OCI-LY7 (cell line): ENCODE data around the gene BPIFB2.

Experiments used
- EZH2phosphoT487 ChIP-seq: fragments of 200-600 bp; sonication (generic); IDR thresholded peaks from 2 replicates; pipeline ENCODE4 v1.6.1; 2018; ENCODE audit warnings: low read depth, borderline replicate concordance, mild to moderate bottlenecking, mixed run types, antibody characterized with exemption, low read length, moderate library complexity, mixed read lengths
- TF ChIP-seq, protein P1 (sequence below): fragments of 200-600 bp; sonication (generic); conservative IDR thresholded peaks from 2 replicates; pipeline ENCODE4 v1.5.1; 2014; ENCODE audit warnings: mild to moderate bottlenecking, antibody characterized with exemption, low read length, moderate library complexity, mixed read lengths

DNA sequence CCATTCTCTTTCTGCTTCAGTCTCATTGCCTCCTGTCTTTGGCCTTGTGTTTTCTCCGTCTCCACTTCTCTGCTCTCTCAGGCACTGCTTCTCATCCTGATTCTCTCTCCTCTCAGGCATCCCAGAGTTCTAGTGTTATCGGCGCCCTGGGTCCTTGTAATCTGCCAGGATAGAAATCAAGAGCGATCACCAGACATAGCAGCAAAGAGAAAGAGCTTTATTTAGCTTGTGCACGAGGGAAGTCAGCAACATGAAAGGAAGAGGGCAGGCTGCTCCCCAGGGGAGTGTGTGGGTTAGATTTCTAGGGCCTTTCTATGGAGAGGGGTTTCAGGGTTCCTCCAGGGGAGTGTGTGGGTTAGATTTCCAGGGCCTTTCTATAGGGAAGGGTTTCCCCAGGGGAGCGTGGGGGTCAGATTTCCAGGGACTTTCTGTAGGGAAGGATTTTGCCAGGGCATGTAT lies 35.8 kb upstream of the BPIFB2 start:
- no peak for TF ChIP-seq EZH2phosphoT487
- TF ChIP-seq, protein P1, sequence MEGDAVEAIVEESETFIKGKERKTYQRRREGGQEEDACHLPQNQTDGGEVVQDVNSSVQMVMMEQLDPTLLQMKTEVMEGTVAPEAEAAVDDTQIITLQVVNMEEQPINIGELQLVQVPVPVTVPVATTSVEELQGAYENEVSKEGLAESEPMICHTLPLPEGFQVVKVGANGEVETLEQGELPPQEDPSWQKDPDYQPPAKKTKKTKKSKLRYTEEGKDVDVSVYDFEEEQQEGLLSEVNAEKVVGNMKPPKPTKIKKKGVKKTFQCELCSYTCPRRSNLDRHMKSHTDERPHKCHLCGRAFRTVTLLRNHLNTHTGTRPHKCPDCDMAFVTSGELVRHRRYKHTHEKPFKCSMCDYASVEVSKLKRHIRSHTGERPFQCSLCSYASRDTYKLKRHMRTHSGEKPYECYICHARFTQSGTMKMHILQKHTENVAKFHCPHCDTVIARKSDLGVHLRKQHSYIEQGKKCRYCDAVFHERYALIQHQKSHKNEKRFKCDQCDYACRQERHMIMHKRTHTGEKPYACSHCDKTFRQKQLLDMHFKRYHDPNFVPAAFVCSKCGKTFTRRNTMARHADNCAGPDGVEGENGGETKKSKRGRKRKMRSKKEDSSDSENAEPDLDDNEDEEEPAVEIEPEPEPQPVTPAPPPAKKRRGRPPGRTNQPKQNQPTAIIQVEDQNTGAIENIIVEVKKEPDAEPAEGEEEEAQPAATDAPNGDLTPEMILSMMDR: no peak
